Measurements from ENCODE around the gene TMEM50A.

The TMEM50A gene

DNA sequence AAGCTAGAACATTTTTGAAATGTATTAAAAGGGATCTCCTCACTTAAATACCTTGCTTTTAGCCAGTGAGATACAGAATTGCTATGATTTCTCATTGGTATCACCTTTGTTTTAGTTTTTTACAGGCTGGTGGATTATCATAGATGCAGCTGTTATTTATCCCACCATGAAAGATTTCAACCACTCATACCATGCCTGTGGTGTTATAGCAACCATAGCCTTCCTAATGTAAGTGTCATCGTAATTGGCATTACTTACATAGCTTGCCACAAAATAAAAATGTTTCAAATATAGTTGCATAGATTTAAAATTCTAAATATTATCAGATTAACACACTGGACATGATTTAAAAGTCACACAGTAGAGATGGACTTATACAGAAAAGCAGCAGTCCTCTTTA lies 4.7 kb downstream of the TMEM50A start:
- H3K4me2 ChIP-seq (ENCODE audit: insufficient read depth, low read length) = no peak overlapping the region
- H3K79me2 ChIP-seq (ENCODE audit: insufficient read depth, low read length) = peaks cover 86% of the 10 kb centered on the region
- H4K20me1 ChIP-seq (ENCODE audit: insufficient read depth, low read length) = peaks cover 30% of the 10 kb centered on the region
- no peak overlapping the region for H3K27ac ChIP-seq (ENCODE audit: low read length)
- H2AFZ ChIP-seq (ENCODE audit: low read depth, low read length) = no peak overlapping the region
- H3K36me3 ChIP-seq (ENCODE audit: insufficient read depth, low read length) = peaks cover 42% of the 10 kb centered on the region
- DNase-seq (no peak), ATAC-seq (ENCODE audit: insufficient read depth, low read depth) (no peak)
- H3K4me1 ChIP-seq (ENCODE audit: insufficient read depth, low read length) = peaks cover 26% of the 10 kb centered on the region
- no peaks in the 10 kb centered on the region for H3K27me3 ChIP-seq (ENCODE audit: insufficient read depth, low read length, poor library complexity)
- TF ChIP-seq EZH2 (IDR thresholded peaks at IDR 0.05; ENCODE audit: borderline replicate concordance, low read depth, low read length, severe bottlenecking) (no peak), CTCF (IDR thresholded peaks at IDR 0.05; ENCODE audit: borderline replicate concordance, extremely low read depth, low read length, poor library complexity, severe bottlenecking) (no peak)
- no peaks in the 10 kb centered on the region for H3K9me3 ChIP-seq (ENCODE audit: insufficient read depth, low read length, severe bottlenecking)
- H3K9ac ChIP-seq (ENCODE audit: low read depth, low read length) = no peak overlapping the region
- H3K4me3 ChIP-seq (ENCODE audit: low read depth in 1 of 2, low read length in 2 of 2) = no peak overlapping the region

GRCh38 chr1:25343872-25344271 lies 5.7 kb downstream of the TMEM50A start:
- Histone ChIP-seq H3K27ac (ENCODE audit: low read length) (no peak overlapping the region), H4K20me1 (ENCODE audit: insufficient read depth, low read length) (peaks cover 30% of the 10 kb centered on the region)

GRCh38 chr1:25347556-25347955 lies 9.4 kb downstream of the TMEM50A start:
- no peak overlapping the region for H3K9ac ChIP-seq (ENCODE audit: low read depth, low read length)
- H3K79me2 ChIP-seq (ENCODE audit: insufficient read depth, low read length) = peaks cover 66% of the 10 kb centered on the region
- H3K27ac ChIP-seq (ENCODE audit: low read length) = no peak overlapping the region
- no peaks in the 10 kb centered on the region for H3K27me3 ChIP-seq (ENCODE audit: insufficient read depth, low read length, poor library complexity)
- TF ChIP-seq EZH2 (IDR thresholded peaks at IDR 0.05; ENCODE audit: borderline replicate concordance, low read depth, low read length, severe bottlenecking) (no peak), CTCF (IDR thresholded peaks at IDR 0.05; ENCODE audit: borderline replicate concordance, extremely low read depth, low read length, poor library complexity, severe bottlenecking) (no peak)
- peaks cover 19% of the 10 kb centered on the region for H4K20me1 ChIP-seq (ENCODE audit: insufficient read depth, low read length)
- H3K4me3 ChIP-seq (ENCODE audit: low read depth in 1 of 2, low read length in 2 of 2) = no peak overlapping the region
- ATAC-seq (ENCODE audit: insufficient read depth, low read depth) (no peak), DNase-seq (no peak)
- no peaks in the 10 kb centered on the region for H3K4me1 ChIP-seq (ENCODE audit: insufficient read depth, low read length)
- H3K36me3 ChIP-seq (ENCODE audit: insufficient read depth, low read length) = peaks cover 60% of the 10 kb centered on the region
- H2AFZ ChIP-seq (ENCODE audit: low read depth, low read length) = no peak overlapping the region
- H3K9me3 ChIP-seq (ENCODE audit: insufficient read depth, low read length, severe bottlenecking) = no peaks in the 10 kb centered on the region
- no peak overlapping the region for H3K4me2 ChIP-seq (ENCODE audit: insufficient read depth, low read length)

More at GRCh38 chr1:25343872-25344271, 5.7 kb downstream of the TMEM50A start:
- ATAC-seq (ENCODE audit: insufficient read depth, low read depth) = no peak
- Histone ChIP-seq H2AFZ (ENCODE audit: low read depth, low read length) (no peak overlapping the region), H3K36me3 (ENCODE audit: insufficient read depth, low read length) (peaks cover 46% of the 10 kb centered on the region), H3K79me2 (ENCODE audit: insufficient read depth, low read length) (peaks cover 89% of the 10 kb centered on the region), H3K9ac (ENCODE audit: low read depth, low read length) (no peak overlapping the region), H3K9me3 (ENCODE audit: insufficient read depth, low read length, severe bottlenecking) (no peaks in the 10 kb centered on the region), H3K4me1 (ENCODE audit: insufficient read depth, low read length) (peaks cover 26% of the 10 kb centered on the region), H3K4me3 (ENCODE audit: low read depth in 1 of 2, low read length in 2 of 2) (no peak overlapping the region), H3K4me2 (ENCODE audit: insufficient read depth, low read length) (no peak overlapping the region), H3K27me3 (ENCODE audit: insufficient read depth, low read length, poor library complexity) (no peaks in the 10 kb centered on the region)
- no peak for DNase-seq
- no peak for TF ChIP-seq CTCF (IDR thresholded peaks at IDR 0.05; ENCODE audit: borderline replicate concordance, extremely low read depth, low read length, poor library complexity, severe bottlenecking)
- TF ChIP-seq EZH2 (IDR thresholded peaks at IDR 0.05; ENCODE audit: borderline replicate concordance, low read depth, low read length, severe bottlenecking) = no peak

DNA sequence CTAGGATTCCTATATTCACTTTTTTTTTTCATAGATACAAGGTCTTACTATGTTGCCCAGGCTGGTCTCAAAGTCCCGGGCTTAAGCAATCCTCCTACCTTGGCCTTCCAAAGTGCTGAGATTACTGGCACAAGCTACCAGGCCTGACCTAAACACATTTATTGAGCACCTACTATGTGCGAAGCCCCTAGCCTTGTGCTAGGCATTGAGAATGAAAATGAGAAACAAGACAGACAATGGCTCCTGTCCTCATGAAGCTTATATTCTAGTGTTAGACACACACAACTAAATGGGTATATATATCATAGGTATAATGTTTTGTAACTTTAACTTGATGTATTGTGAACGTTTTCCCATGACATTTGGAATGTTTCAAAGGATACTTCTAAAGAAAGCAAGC lies 11.5 kb downstream of the TMEM50A start:
- Histone ChIP-seq H3K27ac (ENCODE audit: low read length) (no peak overlapping the region), H3K36me3 (ENCODE audit: insufficient read depth, low read length) (peaks cover 62% of the 10 kb centered on the region), H4K20me1 (ENCODE audit: insufficient read depth, low read length) (peaks cover 8% of the 10 kb centered on the region; the same call in 1 of the 2 replicates), H3K9me3 (ENCODE audit: insufficient read depth, low read length, severe bottlenecking) (no peaks in the 10 kb centered on the region), H3K4me2 (ENCODE audit: insufficient read depth, low read length) (no peak overlapping the region), H3K9ac (ENCODE audit: low read depth, low read length) (no peak overlapping the region), H3K79me2 (ENCODE audit: insufficient read depth, low read length) (peaks cover 46% of the 10 kb centered on the region), H3K4me1 (ENCODE audit: insufficient read depth, low read length) (no peaks in the 10 kb centered on the region), H3K27me3 (ENCODE audit: insufficient read depth, low read length, poor library complexity) (no peaks in the 10 kb centered on the region), H2AFZ (ENCODE audit: low read depth, low read length) (no peak overlapping the region), H3K4me3 (ENCODE audit: low read depth in 1 of 2, low read length in 2 of 2) (no peak overlapping the region)
- no peak for DNase-seq
- no peak for ATAC-seq (ENCODE audit: insufficient read depth, low read depth)
- TF ChIP-seq EZH2 (IDR thresholded peaks at IDR 0.05; ENCODE audit: borderline replicate concordance, low read depth, low read length, severe bottlenecking) = no peak
